HepG2 (cell line): ENCODE results near the gene ALDOA. TPM values are rescaled to one million over a fixed set of nuclear protein-coding genes. Genes with fewer than 3 reads are reported as not detected.

Source experiments
- ATAC-seq: fragments of 200-7000 bp; cut with Tn5 transposase; 3 replicates; pipeline ENCODE4 v1.9.1; 2020; ENCODE audit warnings: mild to moderate bottlenecking, moderate library complexity
- BruUV-seq: library from RNA; stranded (reverse); fragments of 400-500 nt; replicated peaks from 2 replicates; lab custom pipeline; 2021; lab: Mats Ljungman, UMichigan
- CTCF ChIA-PET: fragments of 300-600 bp; formaldehyde crosslinking; extraction: SDS; loops from one replicate; lab custom pipeline; 2021; ENCODE audit warnings: low total read pairs, inconsistent platforms, low intra/inter-chr PET ratio; lab: Yijun Ruan, JAX
- POLR2A ChIA-PET: fragments of 350-600 bp; sonication (Branson Sonifier 250); formaldehyde crosslinking; loops from one replicate; lab custom pipeline; 2020; ENCODE audit warnings: antibody characterized with exemption, inconsistent platforms; lab: Yijun Ruan, JAX
- DNase-seq: peaks from one replicate; pipeline ENCODE4 v3.0.0-alpha.2; 2015; ENCODE audit warnings: low spot score
- FAIRE-seq: peaks from 3 replicates; lab custom pipeline; 2011; peaks lifted over from hg19 to GRCh38; lab: Jason Lieb, UNC
- H2AFZ ChIP-seq: one replicate; pipeline ENCODE4 v1.6.1; 2011; ENCODE audit warnings: low read length, inconsistent platforms
- H3K27ac ChIP-seq: fragments of 300-600 bp; 3 replicates; pipeline ENCODE4 v1.8.0; 2011; ENCODE audit warnings: mixed run types, mild to moderate bottlenecking, mixed read lengths, low read length, inconsistent platforms; ENCODE audit not compliant: insufficient read depth; ENCODE audit errors: extremely low read length
- H3K27me3 ChIP-seq, 2 experiments: fragments of 200-600 bp in 1 of 2; 2 replicates in 1 of 2; 3 replicates in 1 of 2; pipeline versions ENCODE4 v1.6.0 to v1.8.0; 2011; ENCODE audit warnings: low read length in 2 of 2, mild to moderate bottlenecking in 2 of 2, moderate library complexity in 2 of 2, inconsistent platforms in 1 of 2; ENCODE audit not compliant: insufficient read depth in 2 of 2, control insufficient read depth in 1 of 2
- H3K36me3 ChIP-seq, 2 experiments: fragments of 200-600 bp in 1 of 2; replicated peaks in 1 of 2; 2 replicates in 1 of 2; 3 replicates in 1 of 2; pipeline versions ENCODE4 v1.5.1 to v1.8.0; 2011; ENCODE audit warnings: low read length in 2 of 2, inconsistent platforms in 1 of 2; ENCODE audit not compliant: insufficient read depth in 2 of 2, control insufficient read depth in 1 of 2
- H3K4me1 ChIP-seq: 2 replicates; pipeline ENCODE4 v1.5.1; 2012; ENCODE audit warnings: low read length, inconsistent platforms; ENCODE audit not compliant: insufficient read depth
- H3K4me2 ChIP-seq: 2 replicates; pipeline ENCODE4 v1.6.0; 2011; ENCODE audit warnings: low read depth, low read length, inconsistent platforms
- H3K4me3 ChIP-seq, 3 experiments: fragments of 200-600 bp in 1 of 3; sonication (generic), shearing (Covaris generic) in 1 of 3; replicated peaks in 1 of 3; 2 replicates each; pipeline ENCODE4 v1.5.1; 2011 to 2016; ENCODE audit warnings: low read length in 3 of 3, inconsistent platforms in 2 of 3, low read depth in 2 of 3, mild to moderate bottlenecking in 2 of 3, control low read depth in 1 of 3, mixed read lengths in 1 of 3; ENCODE audit not compliant: insufficient read depth in 1 of 3
- H3K79me2 ChIP-seq: one replicate; pipeline ENCODE4 v1.6.1; 2011; ENCODE audit warnings: low read length, inconsistent platforms; ENCODE audit not compliant: insufficient read depth
- H3K9ac ChIP-seq: 2 replicates; pipeline ENCODE4 v1.6.0; 2011; ENCODE audit warnings: mild to moderate bottlenecking, low read depth, low read length, inconsistent platforms; ENCODE audit not compliant: insufficient read depth
- H3K9me3 ChIP-seq: 2 replicates; pipeline ENCODE4 v1.5.1; 2012; ENCODE audit warnings: mild to moderate bottlenecking, low read length
- H4K20me1 ChIP-seq: 2 replicates; pipeline ENCODE4 v1.6.0; 2011; ENCODE audit warnings: inconsistent platforms, mild to moderate bottlenecking, low read length, moderate library complexity; ENCODE audit not compliant: insufficient read depth
- HNRNPH1 ChIP-seq: fragments of 200-400 bp; formaldehyde crosslinking; optimal IDR thresholded peaks from 2 replicates; pipeline ENCODE3; 2017; ENCODE audit warnings: mild to moderate bottlenecking, low read depth, low read length
- JDP2 ChIP-seq: sonication (generic); formaldehyde crosslinking; IDR thresholded peaks from 2 replicates; pipeline ENCODE4 v1.8.1; 2022; ENCODE audit warnings: missing genetic modification reagents, borderline replicate concordance
- SIX4 ChIP-seq: sonication (generic); formaldehyde crosslinking; IDR thresholded peaks from 2 replicates; pipeline ENCODE4 v1.4.0; 2020; ENCODE audit warnings: missing genetic modification reagents
- SRSF1 ChIP-seq: fragments of 200-400 bp; formaldehyde crosslinking; optimal IDR thresholded peaks from 2 replicates; pipeline ENCODE3; 2017; ENCODE audit warnings: mild to moderate bottlenecking, low read depth, low read length, moderate library complexity
- STAG1 ChIP-seq: sonication (generic); formaldehyde crosslinking; IDR thresholded peaks from 2 replicates; pipeline ENCODE4 v1.4.0; 2020; ENCODE audit warnings: missing genetic modification reagents
- TFDP1 ChIP-seq: IDR thresholded peaks from 2 replicates; pipeline ENCODE4 v1.6.1; 2016; ENCODE audit warnings: missing compliant biosample characterization, missing genetic modification reagents, borderline replicate concordance
- ZNF674 ChIP-seq: sonication (generic); formaldehyde crosslinking; IDR thresholded peaks from 2 replicates; pipeline ENCODE4 v1.5.0; 2020; ENCODE audit warnings: low read depth, mild to moderate bottlenecking, missing genetic modification reagents
- ZNF7 ChIP-seq: IDR thresholded peaks from 2 replicates; pipeline ENCODE4 v1.6.1; 2016; ENCODE audit warnings: missing biosample characterization, missing genetic modification reagents
- WGBS: methylation state at CpG from one replicate; pipeline ENCODE4 v1.1.6; 2017; ENCODE audit warnings: low lambda C conversion rate; 5-methylcytosine and 5-hydroxymethylcytosine counted together
- in situ Hi-C: cut with HindIII; loops from 2 replicates; pipeline ENCODE4 v1.10.0; 2017; ENCODE audit warnings: low pct_unique_long_range_greater_than_20kb; ENCODE audit not compliant: extremely low pct_ligation_motif_present
- intact Hi-C: fragments of 100-400 bp; cut with micrococcal nuclease; formaldehyde crosslinking; loops from one replicate; pipeline ENCODE4 v1.10.0; 2022; ENCODE audit not compliant: unreplicated experiment
- polyA plus RNA-seq, 8 experiments: library from polyadenylated mRNA; depleted of rRNA in 3 of 8; stranded (reverse) in 7 of 8; unstranded in 1 of 8; fragments of >200 nt; fragmentation: Illumina TruSeq in 4 of 8; extraction: Trizol in 4 of 8; gene quantifications; 2 replicates each; pipeline versions ENCODE4 v1.2.1 to v1.2.3, GENCODE V29; 2011 to 2016; ENCODE audit warnings: low read depth in 4 of 8, missing spikeins in 1 of 8, mixed read lengths in 1 of 8; ENCODE audit not compliant: insufficient read depth in 1 of 8
- total RNA-seq, 5 experiments: library from RNA; depleted of rRNA; stranded (reverse); fragments of >200 nt; fragmentation: Illumina TruSeq; extraction: Trizol; gene quantifications; 2 replicates each; pipeline ENCODE4 v1.2.3, GENCODE V29; 2016; ENCODE audit warnings: low read depth in 1 of 5
- TF ChIP-seq, protein P1 (sequence below): sonication (generic); formaldehyde crosslinking; IDR thresholded peaks from 2 replicates; pipeline ENCODE4 v1.5.0; 2020; ENCODE audit warnings: mild to moderate bottlenecking, missing genetic modification reagents
- TF ChIP-seq, protein P2 (sequence below): sonication (generic); formaldehyde crosslinking; IDR thresholded peaks from 2 replicates; pipeline ENCODE4 v1.9.0; 2022; ENCODE audit warnings: missing genetic modification reagents, mild to moderate bottlenecking, borderline replicate concordance

Gene ALDOA
- total and polyA plus RNA-seq, 2 of the 13 experiments (the other 11 are each of a cell fraction or from before 2014, with no cell fraction given), result 925 to 1,884 TPM

DNA sequence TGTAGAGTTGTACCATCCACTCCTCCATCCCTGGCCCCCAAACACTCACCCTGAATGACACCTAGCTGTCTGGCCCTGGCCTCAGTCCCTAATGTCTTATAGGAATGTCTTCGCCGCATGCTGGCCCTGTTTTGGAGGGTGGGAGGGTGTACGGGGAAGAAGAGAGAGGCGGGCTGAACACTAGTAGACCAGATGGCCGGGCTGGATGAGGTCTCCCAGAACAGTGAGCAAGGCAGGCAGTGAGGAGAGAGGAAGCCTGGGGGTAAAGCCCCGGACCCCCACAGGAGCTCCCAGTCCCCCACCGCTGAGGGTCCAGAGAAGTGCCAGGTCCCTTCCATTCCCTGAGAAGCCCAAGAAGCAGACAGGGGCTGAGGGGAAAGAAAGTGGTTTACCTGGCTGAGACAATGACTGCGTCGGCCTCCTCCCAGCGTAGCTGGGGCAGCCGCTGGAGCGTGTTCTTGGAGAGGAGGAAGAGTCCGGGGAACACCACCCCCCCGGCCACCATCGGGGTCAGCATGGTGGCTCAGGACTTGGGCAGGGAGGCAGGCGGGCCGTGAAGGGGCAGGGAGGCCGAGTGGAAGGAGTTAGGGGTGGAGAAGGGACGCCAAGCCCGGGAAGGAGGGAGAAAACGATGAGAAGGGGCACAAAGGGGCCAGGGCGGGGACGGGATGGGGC lies 35.4 kb upstream of the ALDOA start:
- no peak for ATAC-seq

DNA sequence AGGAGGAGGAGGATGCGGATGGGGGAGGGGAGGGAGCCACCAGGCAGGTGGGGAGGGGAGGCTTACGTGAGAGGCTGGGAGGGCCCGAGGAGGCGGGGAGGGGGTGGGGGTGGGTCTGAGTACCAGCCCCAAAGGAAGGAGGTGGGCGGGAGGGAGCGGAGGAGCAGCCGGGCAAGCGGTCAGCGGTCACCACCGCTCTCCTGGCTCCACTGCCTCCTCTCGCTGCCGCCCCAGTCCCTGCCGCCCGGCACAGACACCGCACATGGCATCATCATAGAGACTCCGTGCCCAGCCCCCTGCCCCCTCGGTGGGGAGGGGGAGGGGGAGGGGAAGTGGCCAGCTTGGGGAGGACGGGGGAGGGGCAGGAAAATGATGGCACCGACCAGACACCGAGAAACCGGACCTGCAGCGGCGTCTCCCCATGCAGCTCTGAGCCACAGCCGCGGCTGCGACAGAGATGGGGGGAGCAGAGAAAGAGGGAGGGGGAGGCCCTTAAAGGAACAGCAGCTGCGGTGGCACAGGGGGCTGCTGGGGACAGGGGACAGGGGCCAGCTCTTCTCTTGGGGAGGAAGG lies 34.6 kb upstream of the ALDOA start, which contains the start of gene TLCD3B:
Gene TLCD3B, minus strand, starts transcription at position 431 of the 573 bp plus-strand sequence. CDS start 744 bp downstream, outside the sequence.
- CTCF ChIA-PET, result interaction anchor here (1.2 to 2.7 kb wide), 2 partner anchors 24 to 331 kb away, joined by 4 to 11 read pairs; no protein-coding TSS in a partner anchor
- TF ChIP-seq ZNF674 (CRISPR knock-in tag) (no peak), TFDP1 (CRISPR knock-in tag) (no peak), ZNF7 (CRISPR knock-in tag) (no peak), HNRNPH1 (no peak), SIX4 (CRISPR knock-in tag) (no peak)
- TF ChIP-seq, protein P1, sequence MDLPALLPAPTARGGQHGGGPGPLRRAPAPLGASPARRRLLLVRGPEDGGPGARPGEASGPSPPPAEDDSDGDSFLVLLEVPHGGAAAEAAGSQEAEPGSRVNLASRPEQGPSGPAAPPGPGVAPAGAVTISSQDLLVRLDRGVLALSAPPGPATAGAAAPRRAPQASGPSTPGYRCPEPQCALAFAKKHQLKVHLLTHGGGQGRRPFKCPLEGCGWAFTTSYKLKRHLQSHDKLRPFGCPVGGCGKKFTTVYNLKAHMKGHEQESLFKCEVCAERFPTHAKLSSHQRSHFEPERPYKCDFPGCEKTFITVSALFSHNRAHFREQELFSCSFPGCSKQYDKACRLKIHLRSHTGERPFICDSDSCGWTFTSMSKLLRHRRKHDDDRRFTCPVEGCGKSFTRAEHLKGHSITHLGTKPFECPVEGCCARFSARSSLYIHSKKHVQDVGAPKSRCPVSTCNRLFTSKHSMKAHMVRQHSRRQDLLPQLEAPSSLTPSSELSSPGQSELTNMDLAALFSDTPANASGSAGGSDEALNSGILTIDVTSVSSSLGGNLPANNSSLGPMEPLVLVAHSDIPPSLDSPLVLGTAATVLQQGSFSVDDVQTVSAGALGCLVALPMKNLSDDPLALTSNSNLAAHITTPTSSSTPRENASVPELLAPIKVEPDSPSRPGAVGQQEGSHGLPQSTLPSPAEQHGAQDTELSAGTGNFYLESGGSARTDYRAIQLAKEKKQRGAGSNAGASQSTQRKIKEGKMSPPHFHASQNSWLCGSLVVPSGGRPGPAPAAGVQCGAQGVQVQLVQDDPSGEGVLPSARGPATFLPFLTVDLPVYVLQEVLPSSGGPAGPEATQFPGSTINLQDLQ (CRISPR knock-in tag), result no peak
- TF ChIP-seq, protein P2, sequence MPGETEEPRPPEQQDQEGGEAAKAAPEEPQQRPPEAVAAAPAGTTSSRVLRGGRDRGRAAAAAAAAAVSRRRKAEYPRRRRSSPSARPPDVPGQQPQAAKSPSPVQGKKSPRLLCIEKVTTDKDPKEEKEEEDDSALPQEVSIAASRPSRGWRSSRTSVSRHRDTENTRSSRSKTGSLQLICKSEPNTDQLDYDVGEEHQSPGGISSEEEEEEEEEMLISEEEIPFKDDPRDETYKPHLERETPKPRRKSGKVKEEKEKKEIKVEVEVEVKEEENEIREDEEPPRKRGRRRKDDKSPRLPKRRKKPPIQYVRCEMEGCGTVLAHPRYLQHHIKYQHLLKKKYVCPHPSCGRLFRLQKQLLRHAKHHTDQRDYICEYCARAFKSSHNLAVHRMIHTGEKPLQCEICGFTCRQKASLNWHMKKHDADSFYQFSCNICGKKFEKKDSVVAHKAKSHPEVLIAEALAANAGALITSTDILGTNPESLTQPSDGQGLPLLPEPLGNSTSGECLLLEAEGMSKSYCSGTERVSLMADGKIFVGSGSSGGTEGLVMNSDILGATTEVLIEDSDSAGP (CRISPR knock-in tag), result peak; percentile 89
- ATAC-seq (peak; percentile 19; the same call in 1 of the 3 replicates), DNase-seq (no peak), FAIRE-seq (no peak)
- in situ Hi-C loops, result loop anchor here (10.0 kb wide), 1 partner anchor 336 kb away; no protein-coding TSS in a partner anchor
- H3K4me3 ChIP-seq, result peak within 1 kb of the TSS in 1 of 3 experiments; percentile 18; a peak in 1 of 6 replicates
- H3K79me2 ChIP-seq, result no peaks in the 10 kb centered on the region
- peak within 1 kb of the TSS; percentile 33 for H3K4me2 ChIP-seq
- H4K20me1 ChIP-seq, result no peaks in the 10 kb centered on the region; the same call in 1 of the 2 replicates
- H2AFZ ChIP-seq, result no peak within 1 kb of the TSS
- H3K27me3 ChIP-seq, result peaks cover 19 to 64% of the 10 kb centered on the region in 2 experiments
- no peaks in the 10 kb centered on the region for H3K36me3 ChIP-seq
- WGBS, result 8% methylated on average over 25 of the region's 27 CpGs
- no peak within 1 kb of the TSS for H3K9ac ChIP-seq
- POLR2A ChIA-PET, result interaction anchor here (1.0 kb wide), 1 partner anchor 385 kb away, joined by 3 read pairs; no protein-coding TSS in a partner anchor
- peaks cover 23% of the 10 kb centered on the region for H3K4me1 ChIP-seq
- intact Hi-C loops, result loop anchor here (5.0 kb wide), 1 partner anchor 329 kb away; no protein-coding TSS in a partner anchor
- H3K27ac ChIP-seq, result no peak within 1 kb of the TSS
- H3K9me3 ChIP-seq, result no peaks in the 10 kb centered on the region
- BruUV-seq, result no TSS peak

More for the DNA sequence above, 35.4 kb upstream of the ALDOA start:
- H4K20me1 ChIP-seq, result no peaks in the 10 kb centered on the region; the same call in 1 of the 2 replicates
- peaks cover 24 to 69% of the 10 kb centered on the region in 2 experiments for H3K27me3 ChIP-seq
- no peak overlapping the region for H3K4me3 ChIP-seq
- no peaks in the 10 kb centered on the region for H3K9me3 ChIP-seq
- TF ChIP-seq JDP2 (CRISPR knock-in tag) (no peak), SRSF1 (no peak), STAG1 (no peak)
- in situ Hi-C loops (loop anchor here (10.0 kb wide), 1 partner anchor 335 kb away; no protein-coding TSS in a partner anchor), intact Hi-C loops (loop anchor here (5.0 kb wide), 1 partner anchor 328 kb away; no protein-coding TSS in a partner anchor)
- H2AFZ ChIP-seq, result no peak overlapping the region
- DNase-seq, result no peak
- BruUV-seq, result no TSS peak
- ChIA-PET POLR2A (no interaction called here), CTCF (no interaction called here)
- H3K27ac ChIP-seq, result no peak overlapping the region
- H3K36me3 ChIP-seq, result no peaks in the 10 kb centered on the region
- peaks cover 23% of the 10 kb centered on the region for H3K4me1 ChIP-seq
- no peak overlapping the region for H3K4me2 ChIP-seq
- FAIRE-seq, result no peak
- 20% methylated on average over 23 of the region's 23 CpGs for WGBS
- H3K9ac ChIP-seq, result no peak overlapping the region
- H3K79me2 ChIP-seq, result no peaks in the 10 kb centered on the region
